KBM-7 (cell line): ENCODE data around the gene DHX15.
A peak's percentile ranks its signal among the peaks of the same experiment; 100 is the strongest.

Source experiments
- DNase-seq: peaks from one replicate; pipeline ENCODE4 v3.0.0-alpha.2; 2015
- in situ Hi-C: fragments of 300-500 bp; cut with MboI; formaldehyde crosslinking; loops from 2 replicates; pipeline ENCODE4 v1.14.3; 2020; ENCODE audit warnings: low sequenced_read_pairs, low pct_unique_long_range_greater_than_20kb, mixed read lengths

Gene DHX15

DNA sequence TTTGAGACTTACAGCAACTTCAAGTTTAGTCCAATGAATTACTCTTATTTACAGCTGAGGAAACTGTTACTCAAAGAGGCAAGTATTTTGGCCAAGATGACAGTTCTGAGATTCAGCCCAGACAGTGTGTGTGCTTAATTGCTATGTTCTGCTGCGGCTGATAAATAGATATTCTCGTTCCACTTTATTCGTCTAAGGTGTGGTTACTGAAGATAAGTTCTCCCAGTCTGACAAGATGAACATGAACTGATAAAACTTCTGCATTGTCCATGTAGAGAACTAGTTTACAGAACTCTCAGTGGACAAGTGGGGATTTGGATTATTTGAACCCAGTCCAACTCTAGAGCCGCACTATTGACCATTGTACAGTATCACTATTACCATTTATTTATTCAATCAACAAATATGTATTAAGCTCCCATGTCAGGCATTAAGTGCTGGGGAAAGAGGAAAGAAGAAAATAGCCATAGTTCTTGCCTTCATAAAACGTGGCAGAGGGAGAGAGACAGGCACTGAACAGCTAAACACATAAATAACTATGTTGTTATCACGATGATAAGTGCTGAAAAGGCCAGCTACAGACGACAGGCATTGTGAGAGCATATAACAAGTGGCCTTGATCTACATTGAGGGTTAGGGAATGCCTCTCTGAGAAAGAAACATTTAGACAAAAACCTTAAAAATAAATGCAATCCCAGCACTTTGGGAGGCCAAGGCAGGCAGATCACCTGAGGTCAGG lies 4.0 kb upstream of the DHX15 start:
- in situ Hi-C loops = no loop called here
- DNase-seq = no peak

DNA sequence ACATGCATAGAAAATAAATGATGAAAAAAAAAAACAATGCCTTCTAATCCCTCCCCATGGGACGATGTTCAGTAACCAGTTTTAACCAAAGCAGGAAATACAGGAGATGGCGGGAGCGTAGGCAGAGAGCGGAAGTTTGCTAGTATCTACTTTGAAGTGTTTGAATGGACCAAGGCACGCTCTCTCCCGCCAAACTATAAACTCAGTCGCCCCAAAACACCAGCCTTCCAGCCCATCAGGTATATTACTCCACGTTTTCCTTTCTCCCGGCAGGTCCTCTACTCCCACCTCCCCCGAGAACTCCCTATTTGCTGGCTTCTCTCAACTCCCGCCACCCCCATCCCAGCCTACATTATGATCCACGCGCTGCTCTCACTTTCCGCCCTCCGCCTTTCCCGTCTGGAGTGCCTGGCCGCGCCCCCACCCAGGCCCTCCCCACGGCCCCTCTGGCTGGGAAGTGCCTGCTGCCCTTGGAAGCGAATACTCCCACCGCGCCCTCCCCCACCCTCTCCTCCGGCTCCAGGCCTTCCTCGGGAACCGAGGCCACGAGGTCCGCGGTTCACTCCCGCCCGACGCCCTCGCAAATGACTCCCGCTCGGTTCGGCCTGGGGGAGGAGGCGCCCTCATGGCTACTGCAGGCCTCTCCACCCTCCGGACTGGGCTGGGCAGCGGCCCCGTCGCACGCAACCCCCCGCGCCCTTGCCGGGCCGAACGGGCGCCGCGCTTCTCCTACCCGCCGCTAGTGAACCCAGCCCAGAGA lies 723 bp downstream of the DHX15 start:
- in situ Hi-C loops = no loop called here

DNA sequence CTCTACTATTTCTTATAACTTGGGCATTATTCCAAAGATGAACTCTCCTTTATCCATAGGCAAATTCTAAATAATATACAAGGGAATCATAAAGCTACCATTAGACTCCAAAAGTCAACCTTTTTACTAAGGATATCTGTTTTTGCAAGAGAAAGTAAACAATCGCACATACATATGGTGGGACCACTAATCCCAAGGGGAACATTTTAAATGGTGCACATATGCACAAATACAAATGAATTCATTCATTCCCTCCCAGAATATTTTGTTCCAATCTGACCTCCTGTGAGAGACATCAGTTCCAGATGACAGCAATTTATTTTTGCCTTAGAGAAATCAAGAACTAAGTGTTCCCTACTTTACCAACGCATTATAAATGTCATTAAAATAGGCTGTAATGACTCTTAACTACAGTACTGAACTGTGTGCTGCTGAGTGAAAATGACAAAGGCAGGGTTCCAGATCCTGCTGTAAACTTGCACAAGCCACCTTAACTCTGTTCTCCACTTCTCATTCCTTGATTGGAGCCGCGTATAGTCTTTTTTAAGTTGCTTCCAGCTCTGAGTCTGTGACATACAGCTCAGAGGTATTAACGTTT lies 2.0 kb downstream of the DHX15 start:
- in situ Hi-C loops = no loop called here
- DNase-seq = peak; percentile 13

More for the DNA sequence above, 723 bp downstream of the DHX15 start:
- peak; percentile 70 for DNase-seq

DNA sequence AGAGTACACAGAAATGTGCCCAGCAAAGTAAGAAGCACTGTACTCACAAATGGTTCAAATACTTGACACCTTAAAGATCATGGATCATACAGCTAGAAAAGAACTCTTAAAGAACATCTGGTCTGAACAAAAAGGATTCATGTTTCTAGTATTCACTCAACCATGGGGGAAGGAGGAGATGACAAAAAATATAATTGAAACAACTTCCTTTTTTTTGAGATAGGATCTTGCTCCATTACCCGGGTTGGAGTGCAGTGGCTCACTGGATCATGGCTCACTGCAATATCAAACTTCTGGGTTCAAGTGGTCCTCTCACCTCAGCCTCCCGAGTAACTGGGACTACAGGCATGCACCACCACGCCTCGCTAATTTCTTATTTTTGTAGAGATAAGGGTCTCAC lies 6.0 kb downstream of the DHX15 start:
- peak; percentile 55 for DNase-seq
- in situ Hi-C loops = no loop called here

DNA sequence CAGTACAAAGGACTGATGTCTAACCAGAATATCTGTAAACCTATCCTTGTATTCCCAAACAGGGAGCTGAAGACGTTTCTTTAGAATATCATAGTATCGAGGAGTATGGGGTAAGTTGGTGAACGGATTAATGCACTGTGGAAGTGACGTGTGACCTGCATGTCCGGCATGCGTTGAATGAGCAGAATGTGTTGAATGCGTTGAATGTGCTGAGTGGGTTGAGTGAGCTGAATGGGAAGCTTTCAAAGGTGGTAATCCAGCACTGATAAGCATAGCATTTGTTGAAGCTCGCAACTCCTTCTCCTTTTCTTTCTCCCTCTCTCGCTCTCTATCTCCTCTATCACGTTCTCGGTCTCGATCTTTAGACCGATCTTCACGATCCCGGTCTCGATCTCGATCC lies 8.1 kb downstream of the DHX15 start:
- in situ Hi-C loops = no loop called here

DNA sequence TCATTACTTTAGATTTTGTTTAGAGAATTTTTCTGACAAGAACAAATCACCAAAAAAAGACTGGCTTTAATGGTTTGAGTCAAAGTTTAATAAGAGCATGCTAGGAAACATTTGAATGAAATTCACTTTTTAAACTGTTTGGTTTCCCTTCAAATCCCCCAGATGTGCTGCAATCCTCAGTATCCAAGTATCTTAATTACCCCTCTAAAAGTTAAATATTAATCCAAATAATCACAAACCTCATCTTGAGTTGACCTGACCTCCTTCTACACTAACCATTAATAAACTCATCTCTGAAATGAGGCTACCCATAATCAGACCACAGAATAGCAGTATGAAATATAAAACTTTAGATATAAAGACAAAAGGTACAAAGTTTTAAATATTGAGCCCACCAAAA lies 10.1 kb downstream of the DHX15 start:
- no peak for DNase-seq
- in situ Hi-C loops = no loop called here

More for the DNA sequence above, 8.1 kb downstream of the DHX15 start:
- no peak for DNase-seq

DNA sequence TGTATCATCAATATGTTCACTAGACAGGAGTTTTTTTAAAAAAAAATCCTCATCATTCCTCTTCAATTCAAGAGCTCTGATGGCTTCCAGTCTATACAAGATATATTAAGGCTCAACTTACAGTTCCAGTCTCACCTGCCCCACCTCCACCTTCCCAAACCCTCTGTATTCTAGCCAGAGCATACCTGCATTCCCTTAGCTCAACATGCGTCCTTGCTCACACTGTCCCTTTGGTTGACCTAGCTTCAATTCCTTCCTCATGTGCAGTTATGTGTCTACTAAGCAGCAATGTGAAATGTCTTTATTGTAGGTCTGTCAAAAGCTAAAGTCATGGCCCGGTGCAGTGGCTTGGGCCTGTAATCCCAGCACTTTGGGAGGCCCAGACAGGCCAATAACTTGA lies 10.8 kb downstream of the DHX15 start:
- in situ Hi-C loops = no loop called here
- no peak for DNase-seq

DNA sequence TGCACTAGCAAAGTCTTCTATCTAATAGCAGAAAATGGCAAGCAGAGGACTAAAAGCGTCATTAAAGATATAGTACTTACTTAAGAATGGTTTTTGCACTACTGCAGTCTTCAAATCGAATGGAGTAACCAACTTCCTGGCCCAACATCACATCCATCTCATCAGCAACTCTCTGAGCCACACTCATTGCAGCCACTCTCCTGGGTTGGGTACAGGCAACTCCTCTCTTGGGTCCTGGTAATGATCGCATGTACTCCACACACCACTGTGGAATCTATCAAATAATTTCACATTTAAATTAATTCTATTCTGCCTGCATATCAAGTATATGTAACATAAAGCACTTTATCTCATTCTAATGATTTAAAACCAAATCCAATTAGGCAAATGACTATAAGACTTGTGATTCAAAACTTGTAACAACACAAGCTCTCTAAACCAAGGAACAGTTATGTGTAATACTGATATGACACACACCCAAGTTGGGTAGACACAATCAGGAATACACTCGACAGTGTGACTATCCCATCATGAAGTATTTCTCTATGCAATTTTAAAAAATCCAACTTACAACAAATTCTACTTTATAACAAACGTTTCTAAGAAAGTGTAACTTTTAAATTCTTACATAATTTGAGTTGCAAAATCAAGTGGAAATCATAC lies 13.6 kb downstream of the DHX15 start:
- DNase-seq = no peak
- in situ Hi-C loops = no loop called here

DNA sequence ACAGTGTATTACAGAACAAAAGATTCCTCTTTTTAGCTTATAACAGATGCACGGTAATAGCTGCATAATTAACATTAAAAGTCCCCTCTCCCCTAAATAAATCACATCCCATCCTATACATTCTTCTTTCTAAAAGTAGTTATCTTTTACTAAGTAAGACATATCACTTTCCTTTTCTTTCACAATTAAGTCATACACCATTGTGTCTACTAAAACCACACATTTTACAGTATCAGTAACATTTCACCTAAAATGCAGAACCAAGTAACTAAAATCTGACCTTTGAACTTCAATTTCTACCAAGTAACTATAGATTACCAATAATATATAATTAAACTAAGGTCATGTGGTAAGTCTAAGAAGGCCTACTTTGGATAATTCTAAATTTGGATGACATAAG lies 14.2 kb downstream of the DHX15 start:
- in situ Hi-C loops = no loop called here
- no peak for DNase-seq

DNA sequence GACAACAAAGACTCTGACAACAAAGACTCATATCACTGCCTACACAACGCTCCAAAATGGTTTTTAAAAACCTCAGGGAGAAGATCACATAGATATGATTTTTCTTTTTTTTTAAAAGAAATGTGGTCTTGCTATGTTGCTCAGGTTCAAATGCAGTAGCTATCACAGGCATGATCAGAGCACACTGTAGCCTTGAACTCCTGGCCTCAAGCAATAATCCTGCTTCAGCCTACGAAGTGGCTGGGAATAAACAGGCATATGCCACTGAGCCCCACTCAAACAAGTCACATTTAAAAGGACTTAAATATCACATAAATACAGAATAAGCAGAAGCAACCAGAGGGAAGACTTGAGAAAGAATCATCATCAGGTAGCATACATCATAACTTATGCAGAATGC lies 14.7 kb downstream of the DHX15 start:
- in situ Hi-C loops = no loop called here
- no peak for DNase-seq

DNA sequence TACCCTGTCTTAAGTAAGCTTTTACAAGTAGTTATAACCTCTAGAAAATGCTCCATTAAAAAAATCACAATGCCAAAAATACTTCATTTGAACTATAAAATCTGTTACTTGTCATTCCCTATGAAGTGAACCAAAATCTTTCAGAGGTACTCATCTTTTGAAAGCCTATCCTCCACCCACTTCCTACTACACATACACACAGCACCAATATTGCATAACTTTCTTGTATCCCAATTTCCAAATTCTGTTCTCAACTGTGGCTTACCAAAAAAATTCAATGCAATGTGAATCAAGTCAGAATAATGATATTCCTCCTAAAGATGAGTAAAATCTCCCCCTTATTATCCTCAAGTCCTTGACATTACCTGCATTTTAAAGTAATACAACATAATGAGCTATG lies 15.9 kb downstream of the DHX15 start:
- no peak for DNase-seq
- in situ Hi-C loops = no loop called here

DNA sequence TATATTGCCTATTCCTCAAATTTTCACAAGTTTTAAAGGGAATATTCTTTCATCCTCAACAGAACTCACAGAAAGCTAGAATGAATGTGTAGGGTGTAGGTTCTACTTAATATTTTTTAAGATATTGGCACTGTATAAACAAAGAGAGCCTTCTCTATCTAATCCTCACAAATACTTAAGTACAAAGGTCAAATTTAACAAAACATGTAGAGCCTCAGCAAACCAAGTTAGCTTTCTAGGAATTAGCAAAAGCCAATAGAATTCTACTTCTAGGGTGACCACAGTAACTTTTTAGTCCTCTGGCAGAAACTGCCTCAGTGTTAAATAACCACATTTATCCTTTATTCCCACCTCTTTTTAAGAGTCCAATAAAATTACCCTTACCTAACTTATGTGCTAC lies 19.3 kb downstream of the DHX15 start:
- no peak for DNase-seq
- in situ Hi-C loops = no loop called here

DNA sequence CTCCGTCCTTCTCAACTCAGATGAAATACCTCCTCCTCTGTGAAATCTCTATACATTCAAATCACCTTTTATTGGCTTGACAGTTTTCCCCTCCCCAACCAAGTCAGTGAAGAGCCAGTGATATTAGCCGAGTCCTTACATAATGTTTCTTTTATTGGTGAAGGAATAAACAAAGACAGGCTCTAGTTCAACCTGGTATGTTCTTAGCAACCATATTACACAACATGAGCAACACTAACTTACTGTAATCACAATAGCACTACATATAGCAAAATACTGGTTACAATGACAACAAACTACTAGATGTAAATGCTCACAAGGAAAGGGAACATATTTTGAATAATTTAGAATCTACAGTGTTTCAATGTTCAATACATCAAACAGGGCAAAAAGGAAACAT lies 19.9 kb downstream of the DHX15 start:
- in situ Hi-C loops = no loop called here
- no peak for DNase-seq

DNA sequence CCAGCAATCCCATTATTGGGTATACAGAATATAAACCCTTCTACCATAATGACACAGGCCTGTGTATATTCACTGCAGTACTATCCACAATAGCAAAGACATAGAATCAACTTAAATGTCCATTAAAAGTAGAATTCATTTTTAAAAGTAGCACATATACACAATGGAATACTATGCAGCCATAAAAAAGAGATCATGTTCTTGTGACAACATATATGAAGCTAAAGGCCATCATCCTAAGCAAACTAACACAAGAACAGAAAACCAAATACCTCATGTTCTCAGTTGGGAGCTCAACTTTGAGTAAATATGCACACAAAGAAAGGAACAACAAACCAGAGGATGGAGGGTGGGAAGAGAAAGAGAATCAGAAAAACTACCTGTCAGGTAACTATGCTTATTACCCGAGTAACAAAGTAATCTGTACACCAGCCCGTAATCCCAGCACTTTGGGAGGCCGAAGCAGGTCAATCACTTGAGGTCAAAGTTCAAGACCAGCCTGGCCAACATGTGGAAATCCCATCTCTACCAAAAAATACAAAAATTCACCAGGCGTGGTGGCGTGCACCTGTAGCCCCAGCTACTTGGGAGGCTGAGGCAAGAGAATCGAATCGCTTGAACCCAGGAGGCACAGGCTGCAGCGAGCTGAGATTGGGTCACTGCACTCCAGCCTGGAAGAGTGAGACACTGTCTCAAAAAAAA lies 22.8 kb downstream of the DHX15 start:
- no peak for DNase-seq
- in situ Hi-C loops = no loop called here

DNA sequence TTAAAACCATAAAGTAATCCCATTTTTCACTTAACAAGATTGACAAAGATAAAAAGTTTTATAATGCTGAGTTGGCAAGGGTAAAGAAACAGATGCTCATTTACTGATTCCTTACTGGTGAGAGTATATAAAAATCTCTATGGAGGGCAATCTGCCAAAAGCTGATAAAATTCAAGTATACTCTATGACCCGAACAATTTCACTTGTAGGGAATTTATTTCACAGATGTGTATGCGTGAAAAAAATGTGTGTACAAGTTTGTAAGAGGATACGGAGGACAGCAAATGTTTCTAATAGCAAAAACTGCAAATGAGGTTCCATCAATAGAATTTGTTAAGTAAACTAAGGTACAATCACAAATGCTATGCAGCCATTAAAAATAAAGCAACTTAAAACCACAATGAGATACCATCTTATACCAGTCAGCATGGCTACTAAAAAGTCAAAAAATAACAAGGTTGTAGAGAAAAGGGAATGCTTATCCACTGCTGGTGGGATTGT lies 23.4 kb downstream of the DHX15 start:
- no peak for DNase-seq
- in situ Hi-C loops = no loop called here

DNA sequence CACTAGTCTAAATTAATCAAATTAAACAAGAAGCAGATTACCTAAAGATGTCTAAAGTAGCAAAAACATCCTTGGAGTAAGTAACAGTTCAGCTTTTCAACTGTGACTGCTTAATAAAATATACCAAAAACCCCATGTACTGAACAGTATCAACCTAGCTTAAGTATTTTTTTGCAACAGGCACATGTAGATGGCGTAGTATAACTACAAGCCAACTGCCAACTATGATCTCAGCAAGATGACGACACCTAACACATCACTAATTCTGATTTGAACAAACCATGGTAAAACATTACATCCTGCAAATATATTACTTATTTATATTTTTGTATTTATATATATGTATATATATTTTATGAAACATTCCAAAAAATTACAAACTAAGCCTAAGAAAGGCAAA lies 24.5 kb downstream of the DHX15 start:
- in situ Hi-C loops = no loop called here
- no peak for DNase-seq

DNA sequence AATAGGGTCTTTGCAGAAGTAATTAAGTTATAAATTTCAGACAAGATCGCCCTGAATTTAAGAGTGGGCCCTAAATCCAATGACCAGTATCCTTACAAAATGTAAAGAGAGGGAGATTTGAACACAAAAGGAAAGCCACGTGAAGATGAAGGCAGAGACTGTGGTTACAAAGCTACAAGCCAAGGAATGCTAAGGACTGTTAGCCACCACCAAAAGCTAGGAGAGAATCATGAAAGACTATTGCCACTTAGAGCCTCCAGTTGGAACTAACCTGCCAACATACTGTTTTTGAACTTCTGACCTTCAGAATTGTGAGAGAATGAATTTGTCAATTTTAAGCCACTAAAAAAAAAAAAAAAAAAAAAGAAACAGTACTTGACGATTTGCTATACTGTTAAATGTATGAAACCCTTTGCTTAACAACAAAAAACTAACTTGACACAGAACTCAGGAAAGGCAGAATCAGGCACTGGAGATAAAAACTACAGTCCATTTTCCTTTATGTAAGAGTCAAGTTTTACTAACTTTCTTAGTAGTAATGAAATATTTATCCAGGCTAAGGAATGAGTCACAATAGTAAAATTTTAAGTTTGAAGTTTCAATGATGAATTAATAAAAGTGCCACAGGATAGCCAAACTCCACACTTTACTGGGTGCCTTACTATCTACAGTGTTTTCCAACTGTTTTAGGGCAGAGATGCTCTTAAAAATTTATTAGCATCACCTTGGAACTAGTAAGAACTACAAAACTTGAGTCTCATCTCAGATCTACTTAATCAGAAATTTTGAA lies 25.1 kb downstream of the DHX15 start:
- in situ Hi-C loops = no loop called here
- DNase-seq = no peak
